ENCODE results near the gene ATP1A2.

The ATP1A2 gene

GRCh38 chr1:160081261-160081936 lies 34.2 kb upstream of the ATP1A2 start, which contains the start of gene KCNJ9:
KCNJ9 (plus strand) TSS chr1:160081538; CDS start chr1:160084031, 2,493 bp downstream.
- TF ChIP-seq FOXP2 (optimal IDR thresholded peaks at IDR 0.05; ENCODE audit: borderline replicate concordance, extremely low read depth, extremely low read length, insufficient read depth) (no peak), REST (IDR thresholded peaks at IDR 0.05; ENCODE audit: insufficient read depth in 1 of 2, low read depth in 2 of 2, low read length in 2 of 2) (no peak), TAF1 (IDR thresholded peaks at IDR 0.05; ENCODE audit: borderline replicate concordance, insufficient read depth, low read length) (no peak), POLR2AphosphoS5 (IDR thresholded peaks at IDR 0.05; ENCODE audit: low read depth, low read length) (no peak), SIN3A (IDR thresholded peaks at IDR 0.05; ENCODE audit: borderline replicate concordance, insufficient read depth, low read length) (no peak)

GRCh38 chr1:160082487-160082886 lies 33.1 kb upstream of the ATP1A2 start:
- no peak for TF ChIP-seq REST (IDR thresholded peaks at IDR 0.05; ENCODE audit: insufficient read depth in 1 of 2, low read depth in 2 of 2, low read length in 2 of 2)
- TF ChIP-seq SIN3A (IDR thresholded peaks at IDR 0.05; ENCODE audit: borderline replicate concordance, insufficient read depth, low read length), result no peak

- TF ChIP-seq REST (IDR thresholded peaks at IDR 0.05; ENCODE audit: insufficient read depth in 1 of 2, low read depth in 2 of 2, low read length in 2 of 2), result no peak
- TF ChIP-seq TAF1 (IDR thresholded peaks at IDR 0.05; ENCODE audit: borderline replicate concordance, insufficient read depth, low read length), result no peak
- no peak for TF ChIP-seq FOXP2 (optimal IDR thresholded peaks at IDR 0.05; ENCODE audit: borderline replicate concordance, extremely low read depth, extremely low read length, insufficient read depth)
- no peak for TF ChIP-seq POLR2AphosphoS5 (IDR thresholded peaks at IDR 0.05; ENCODE audit: low read depth, low read length)
- no peak for TF ChIP-seq SIN3A (IDR thresholded peaks at IDR 0.05; ENCODE audit: borderline replicate concordance, insufficient read depth, low read length)
Measured at GRCh38 chr1:160082926-160083325, 32.6 kb upstream of the ATP1A2 start.

GRCh38 chr1:160083968-160084770 lies 31.4 kb upstream of the ATP1A2 start:
- TF ChIP-seq POLR2AphosphoS5 (IDR thresholded peaks at IDR 0.05; ENCODE audit: low read depth, low read length) (no peak), FOXP2 (optimal IDR thresholded peaks at IDR 0.05; ENCODE audit: borderline replicate concordance, extremely low read depth, extremely low read length, insufficient read depth) (peak; percentile 53)

- TF ChIP-seq SIN3A (IDR thresholded peaks at IDR 0.05; ENCODE audit: borderline replicate concordance, insufficient read depth, low read length) (no peak), TAF1 (IDR thresholded peaks at IDR 0.05; ENCODE audit: borderline replicate concordance, insufficient read depth, low read length) (no peak)
Measured at GRCh38 chr1:160084771-160085321, 30.7 kb upstream of the ATP1A2 start.
